Activated naive CD8-positive, alpha-beta T cell treated with anti-CD3 and anti-CD28 coated beads, Interleukin-2, amount 50 U/mL, for 24 hours (primary cell): Measurements from ENCODE around the gene TMEM121B.

Experiments used
- ATAC-seq: fragments of 150-1000 bp; cut with Tn5 transposase; one replicate; pipeline ENCODE4 v1.10.0; 2021
- DNase-seq: peaks from one replicate; pipeline ENCODE4 v3.0.0; 2021
- H3K27ac Mint-ChIP-seq: one replicate; pipeline ENCODE4 v1.8.0; 2021; ENCODE audit warnings: mild to moderate bottlenecking, mixed read lengths
- H3K27me3 Mint-ChIP-seq: one replicate; pipeline ENCODE4 v1.8.0; 2021; ENCODE audit warnings: mixed read lengths
- H3K36me3 Mint-ChIP-seq: one replicate; pipeline ENCODE4 v1.8.0; 2021; ENCODE audit warnings: low read depth, mixed read lengths
- H3K4me1 Mint-ChIP-seq: one replicate; pipeline ENCODE4 v1.8.0; 2021; ENCODE audit warnings: mixed read lengths
- H3K4me3 Mint-ChIP-seq: one replicate; pipeline ENCODE4 v1.8.0; 2021; ENCODE audit warnings: mild to moderate bottlenecking, moderate library complexity, mixed read lengths
- H3K9me3 Mint-ChIP-seq: one replicate; pipeline ENCODE4 v1.8.0; 2021; ENCODE audit warnings: mixed read lengths

TMEM121B gene

DNA sequence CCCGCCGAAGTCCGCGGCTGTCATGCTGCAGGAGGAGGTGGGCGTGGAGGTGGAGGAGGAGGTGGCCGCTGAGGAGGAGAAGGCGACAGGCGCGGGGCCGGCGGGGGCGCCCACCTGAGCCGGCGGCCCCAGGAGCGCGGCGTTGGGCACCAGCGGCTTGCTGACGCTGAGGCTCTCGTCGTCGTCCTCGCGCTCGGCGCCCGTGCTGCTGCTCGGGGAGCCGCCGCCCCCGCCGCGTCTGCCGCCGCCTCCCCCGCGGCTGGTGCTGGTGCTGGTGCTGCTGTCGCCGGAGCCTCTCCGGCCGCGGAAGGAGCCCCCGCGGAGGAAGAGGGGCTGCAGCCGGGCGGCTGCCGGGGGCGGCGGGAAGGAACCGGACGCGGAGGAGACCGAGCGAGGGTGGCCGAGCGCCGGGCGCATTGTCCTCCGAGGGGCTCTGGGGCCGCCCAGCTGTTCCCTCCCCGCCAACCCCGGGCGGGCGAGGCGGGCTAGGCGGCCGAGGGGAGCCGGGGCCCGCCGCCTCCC lies 388 bp downstream of the TMEM121B start:
- H3K4me3 Mint-ChIP-seq, result no peak overlapping the region
- no peak overlapping the region for H3K27ac Mint-ChIP-seq
- peaks cover 35% of the 10 kb centered on the region for H3K4me1 Mint-ChIP-seq
- no peaks in the 10 kb centered on the region for H3K36me3 Mint-ChIP-seq
- ATAC-seq (peak; percentile 13), DNase-seq (no peak)
- peaks cover 27% of the 10 kb centered on the region for H3K27me3 Mint-ChIP-seq
- no peaks in the 10 kb centered on the region for H3K9me3 Mint-ChIP-seq

GRCh38 chr22:17120281-17120680 lies 879 bp downstream of the TMEM121B start:
- Mint-ChIP-seq H3K4me1 (peaks cover 40% of the 10 kb centered on the region), H3K4me3 (no peak overlapping the region)
- DNase-seq, result peak; percentile 67

DNA sequence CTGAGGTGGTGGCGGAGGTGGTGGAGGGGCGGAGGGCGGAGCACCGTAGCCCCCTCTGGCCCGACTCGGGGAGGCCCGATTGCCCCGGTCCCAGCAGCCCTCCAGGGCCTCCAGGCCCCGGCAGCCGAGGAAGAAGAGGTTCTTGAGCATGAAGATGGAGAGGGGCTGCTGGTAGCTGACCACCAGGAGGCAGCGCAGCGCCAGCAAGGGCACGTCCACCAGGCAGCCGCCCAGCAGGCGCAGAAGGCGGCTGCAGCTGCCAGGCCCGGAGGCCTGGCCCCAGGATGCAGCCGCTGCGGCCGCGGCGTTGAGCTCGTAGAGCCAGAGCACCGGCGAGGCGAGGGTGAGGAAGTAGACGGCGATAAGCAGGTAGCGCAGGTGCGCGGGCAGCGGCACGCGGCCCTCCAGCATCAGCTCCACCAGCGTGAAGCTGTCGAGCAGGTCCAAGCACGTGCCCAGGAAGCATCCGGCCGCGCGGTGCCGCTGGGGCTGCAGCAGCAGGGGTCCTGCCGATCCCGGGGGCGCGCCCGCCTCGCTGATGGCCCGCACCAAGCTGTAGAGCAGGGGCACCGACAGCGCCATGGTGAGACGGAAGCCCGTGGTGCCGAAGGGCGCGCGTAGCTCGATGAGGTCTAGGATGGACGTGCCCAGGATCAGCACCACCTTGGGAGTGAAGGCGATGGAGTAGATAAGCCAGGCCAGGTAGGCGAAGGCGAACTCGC lies 1.5 kb downstream of the TMEM121B start:
- Mint-ChIP-seq H3K9me3 (no peaks in the 10 kb centered on the region), H3K36me3 (no peaks in the 10 kb centered on the region), H3K27ac (no peak overlapping the region), H3K4me1 (peaks cover 46% of the 10 kb centered on the region), H3K4me3 (no peak overlapping the region), H3K27me3 (peaks cover 27% of the 10 kb centered on the region)
- ATAC-seq (no peak), DNase-seq (peak; percentile 39)

More at GRCh38 chr22:17120281-17120680, 879 bp downstream of the TMEM121B start:
- peak; percentile 42 for ATAC-seq
- Mint-ChIP-seq H3K9me3 (no peaks in the 10 kb centered on the region), H3K27ac (no peak overlapping the region), H3K36me3 (no peaks in the 10 kb centered on the region), H3K27me3 (peaks cover 27% of the 10 kb centered on the region)

- Mint-ChIP-seq H3K27ac (peak overlapping the region; percentile 70), H3K27me3 (peaks cover 24% of the 10 kb centered on the region), H3K9me3 (no peaks in the 10 kb centered on the region), H3K4me1 (peaks cover 52% of the 10 kb centered on the region), H3K4me3 (peak overlapping the region; percentile 48), H3K36me3 (no peaks in the 10 kb centered on the region)
- DNase-seq (no peak), ATAC-seq (no peak)
These were observed 2.8 kb downstream of the TMEM121B start for GRCh38 chr22:17118342-17118741.

DNA sequence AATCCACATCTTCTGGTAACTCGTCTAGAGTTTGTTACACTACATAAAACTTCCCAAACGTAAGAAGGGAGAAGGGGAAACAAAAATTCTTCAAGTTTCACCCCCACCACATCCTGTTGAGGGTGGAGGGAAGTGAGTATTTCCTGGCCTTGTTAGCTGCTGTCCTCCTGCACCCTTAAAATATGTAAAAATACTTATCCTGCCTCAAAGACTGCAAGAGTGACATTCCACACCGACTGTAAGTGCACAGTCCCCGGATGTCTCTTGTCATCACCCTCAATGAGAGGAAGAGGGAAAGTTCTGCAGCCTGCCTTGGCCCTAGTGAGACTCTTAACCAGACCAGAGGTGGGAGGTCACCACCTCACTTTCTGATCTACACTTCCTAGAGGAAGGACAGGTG lies 3.3 kb downstream of the TMEM121B start:
- H3K27ac Mint-ChIP-seq, result peak overlapping the region; percentile 70
- peaks cover 54% of the 10 kb centered on the region for H3K4me1 Mint-ChIP-seq
- H3K4me3 Mint-ChIP-seq, result no peak overlapping the region
- no peaks in the 10 kb centered on the region for H3K9me3 Mint-ChIP-seq
- peaks cover 22% of the 10 kb centered on the region for H3K27me3 Mint-ChIP-seq
- ATAC-seq, result no peak
- H3K36me3 Mint-ChIP-seq, result no peaks in the 10 kb centered on the region
- no peak for DNase-seq

GRCh38 chr22:17117400-17117799 lies 3.8 kb downstream of the TMEM121B start:
- Mint-ChIP-seq H3K36me3 (no peaks in the 10 kb centered on the region), H3K4me3 (no peak overlapping the region), H3K9me3 (no peaks in the 10 kb centered on the region), H3K4me1 (peaks cover 54% of the 10 kb centered on the region), H3K27ac (peak overlapping the region; percentile 70), H3K27me3 (peaks cover 17% of the 10 kb centered on the region)
- DNase-seq (no peak), ATAC-seq (no peak)

- Mint-ChIP-seq H3K27ac (peak overlapping the region; percentile 64), H3K9me3 (no peaks in the 10 kb centered on the region), H3K36me3 (no peaks in the 10 kb centered on the region), H3K4me1 (peaks cover 54% of the 10 kb centered on the region), H3K4me3 (peak overlapping the region; percentile 32), H3K27me3 (peaks cover 11% of the 10 kb centered on the region)
- no peak for ATAC-seq
- no peak for DNase-seq
These were observed 4.4 kb downstream of the TMEM121B start for GRCh38 chr22:17116572-17117330.

GRCh38 chr22:17115945-17116565 lies 5.1 kb downstream of the TMEM121B start:
- no peak for ATAC-seq
- H3K27me3 Mint-ChIP-seq, result peaks cover 5% of the 10 kb centered on the region
- peaks cover 52% of the 10 kb centered on the region for H3K4me1 Mint-ChIP-seq
- H3K36me3 Mint-ChIP-seq, result peaks cover 2% of the 10 kb centered on the region
- peak overlapping the region; percentile 64 for H3K27ac Mint-ChIP-seq
- peak overlapping the region; percentile 32 for H3K4me3 Mint-ChIP-seq
- H3K9me3 Mint-ChIP-seq, result no peaks in the 10 kb centered on the region
- DNase-seq, result no peak

- no peak overlapping the region for H3K4me3 Mint-ChIP-seq
- ATAC-seq, result no peak
- no peaks in the 10 kb centered on the region for H3K9me3 Mint-ChIP-seq
- H3K36me3 Mint-ChIP-seq, result peaks cover 2% of the 10 kb centered on the region
- no peak overlapping the region for H3K27ac Mint-ChIP-seq
- peaks cover 5% of the 10 kb centered on the region for H3K27me3 Mint-ChIP-seq
- no peak for DNase-seq
- H3K4me1 Mint-ChIP-seq, result peaks cover 52% of the 10 kb centered on the region
These were observed 5.9 kb downstream of the TMEM121B start for GRCh38 chr22:17115236-17115635.

GRCh38 chr22:17114898-17115235 lies 6.3 kb downstream of the TMEM121B start:
- Mint-ChIP-seq H3K4me1 (peaks cover 52% of the 10 kb centered on the region), H3K4me3 (no peak overlapping the region), H3K9me3 (no peaks in the 10 kb centered on the region), H3K36me3 (peaks cover 3% of the 10 kb centered on the region), H3K27me3 (peaks cover 5% of the 10 kb centered on the region), H3K27ac (no peak overlapping the region)
- ATAC-seq, result no peak
- no peak for DNase-seq

- peaks cover 52% of the 10 kb centered on the region for H3K4me1 Mint-ChIP-seq
- H3K27ac Mint-ChIP-seq, result no peak overlapping the region
- H3K36me3 Mint-ChIP-seq, result peaks cover 7% of the 10 kb centered on the region
- no peak for DNase-seq
- H3K9me3 Mint-ChIP-seq, result no peaks in the 10 kb centered on the region
- H3K27me3 Mint-ChIP-seq, result peaks cover 5% of the 10 kb centered on the region
- ATAC-seq, result no peak
- H3K4me3 Mint-ChIP-seq, result no peak overlapping the region
These were observed 6.8 kb downstream of the TMEM121B start for GRCh38 chr22:17114173-17114897.

- peaks cover 47% of the 10 kb centered on the region for H3K4me1 Mint-ChIP-seq
- no peak for ATAC-seq
- DNase-seq, result no peak
- H3K9me3 Mint-ChIP-seq, result no peaks in the 10 kb centered on the region
- H3K27me3 Mint-ChIP-seq, result peaks cover under 1% of the 10 kb centered on the region
- H3K36me3 Mint-ChIP-seq, result peaks cover 8% of the 10 kb centered on the region
- no peak overlapping the region for H3K27ac Mint-ChIP-seq
- H3K4me3 Mint-ChIP-seq, result no peak overlapping the region
These were observed 7.6 kb downstream of the TMEM121B start for GRCh38 chr22:17113600-17113999.

- H3K4me1 Mint-ChIP-seq, result peaks cover 40% of the 10 kb centered on the region
- peaks cover 11% of the 10 kb centered on the region for H3K36me3 Mint-ChIP-seq
- no peaks in the 10 kb centered on the region for H3K9me3 Mint-ChIP-seq
- no peak overlapping the region for H3K27ac Mint-ChIP-seq
- no peak for ATAC-seq
- DNase-seq, result no peak
- no peak overlapping the region for H3K4me3 Mint-ChIP-seq
- H3K27me3 Mint-ChIP-seq, result no peaks in the 10 kb centered on the region
These were observed 8.6 kb downstream of the TMEM121B start for GRCh38 chr22:17112491-17113042.
